ENCODE results near the gene TNS1. TPM values are rescaled to one million over a fixed set of nuclear protein-coding genes. Genes with fewer than 3 reads are reported as not detected.
A peak's percentile ranks its signal among the peaks of the same experiment; 100 is the strongest.

The TNS1 gene
- total and polyA plus RNA-seq, 4 donors, result 46.9 to 64.5 (median 58.1) TPM

DNA sequence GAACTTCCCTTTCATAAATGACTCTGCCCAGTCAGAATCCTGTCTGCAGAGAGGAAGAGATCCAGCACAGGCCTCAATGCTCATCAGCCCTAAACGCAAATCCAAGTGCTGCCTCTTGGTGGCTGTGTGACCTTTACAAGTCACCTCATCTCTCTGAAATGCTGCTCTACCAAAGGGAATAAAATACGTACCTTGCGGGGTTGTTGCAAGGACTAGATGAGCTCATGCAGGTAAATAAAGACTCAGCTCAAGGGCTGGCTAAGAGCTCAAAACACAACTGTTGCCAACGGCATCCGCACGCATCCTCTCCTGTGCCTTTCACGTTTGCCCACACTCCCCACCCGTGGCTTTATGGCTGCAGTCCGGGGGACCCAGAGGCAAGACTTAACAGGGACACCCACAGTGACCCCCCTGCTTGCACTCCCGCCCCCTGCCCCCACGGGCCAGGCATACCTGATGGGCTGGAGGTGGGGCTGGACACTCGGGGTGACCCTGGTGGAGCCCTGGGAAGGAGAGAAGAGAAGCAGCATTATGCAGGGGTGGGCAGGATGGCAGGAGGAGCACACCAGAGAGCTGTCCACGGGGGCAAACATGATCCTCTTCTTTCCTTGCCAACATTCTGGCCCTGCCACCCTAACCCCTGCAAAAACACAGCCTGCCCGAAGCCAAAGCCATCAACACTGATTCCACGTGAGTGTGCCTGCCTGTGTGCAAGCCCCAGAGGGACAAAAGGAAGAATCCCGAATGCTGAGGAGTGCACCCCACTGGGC is 102.6 kb downstream of the TNS1 start:
- no peaks in the 10 kb centered on the region for H3K9me3 ChIP-seq (ENCODE audit: control insufficient read depth, insufficient read depth, low read length)
- H3K4me1 ChIP-seq (ENCODE audit: control insufficient read depth, insufficient read depth, low read length), result peaks cover 70% of the 10 kb centered on the region
- H3K36me3 ChIP-seq (ENCODE audit: control insufficient read depth, insufficient read depth, low read length), result peaks cover 48% of the 10 kb centered on the region
- no peaks in the 10 kb centered on the region for H3K27me3 ChIP-seq (ENCODE audit: control insufficient read depth, insufficient read depth, low read length)
- no peak overlapping the region for H3K27ac ChIP-seq (ENCODE audit: low read depth, low read length)
- no peak overlapping the region for H3K4me3 ChIP-seq (ENCODE audit: low read depth, low read length)
- WGBS (ENCODE audit: insufficient coverage), result 75% methylated on average over 16 of the region's 16 CpGs
- peak in 1 of 6 donors; percentile 16 for DNase-seq (ENCODE audit: low read depth in 4 of 6, low spot score in 6 of 6)

DNA sequence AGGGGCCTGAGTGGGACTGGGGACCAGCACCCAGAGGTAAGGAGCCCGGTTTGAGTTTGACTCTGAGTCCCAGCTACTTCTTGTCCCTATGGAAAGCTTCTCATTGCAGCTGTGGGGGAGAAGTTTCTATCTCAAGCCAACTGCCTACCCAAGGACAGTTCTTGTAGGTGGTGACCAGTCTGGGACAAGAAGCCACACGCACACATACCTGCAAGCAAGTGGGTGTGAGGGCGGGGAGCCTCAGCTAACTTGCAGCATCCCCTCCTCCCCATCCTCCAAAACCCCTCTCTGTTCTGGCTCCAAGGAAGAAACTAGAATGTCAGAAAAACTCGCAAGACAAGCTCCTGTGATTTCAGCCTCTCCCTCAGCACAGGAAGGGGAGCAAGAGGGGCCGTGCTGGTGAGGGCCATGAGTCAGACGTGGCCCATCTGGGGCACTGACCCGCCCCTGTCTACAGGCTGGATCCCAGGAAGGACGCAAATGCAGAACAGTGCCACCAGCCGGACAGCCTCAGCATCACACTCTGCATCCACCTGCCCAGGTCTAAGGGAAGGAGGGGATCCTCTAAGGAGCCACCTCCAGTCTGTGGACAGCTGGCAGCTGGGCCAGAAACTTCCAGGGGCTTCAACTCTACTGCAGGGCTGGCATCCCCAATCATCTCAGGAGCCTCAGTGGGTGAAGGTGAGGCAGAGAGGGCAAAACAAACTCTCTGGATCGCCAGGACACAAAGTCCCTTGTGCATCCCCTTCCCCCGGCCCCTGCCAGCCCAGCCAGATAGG is 103.4 kb downstream of the TNS1 start:
- Histone ChIP-seq H3K27ac (ENCODE audit: low read depth, low read length) (no peak overlapping the region), H3K4me3 (ENCODE audit: low read depth, low read length) (no peak overlapping the region), H3K27me3 (ENCODE audit: control insufficient read depth, insufficient read depth, low read length) (no peaks in the 10 kb centered on the region), H3K9me3 (ENCODE audit: control insufficient read depth, insufficient read depth, low read length) (no peaks in the 10 kb centered on the region), H3K36me3 (ENCODE audit: control insufficient read depth, insufficient read depth, low read length) (peaks cover 55% of the 10 kb centered on the region), H3K4me1 (ENCODE audit: control insufficient read depth, insufficient read depth, low read length) (peaks cover 62% of the 10 kb centered on the region)
- DNase-seq (ENCODE audit: low read depth in 4 of 6, low spot score in 6 of 6), result peak in 1 of 6 donors; percentile 35
- WGBS (ENCODE audit: insufficient coverage), result 71% methylated on average over 8 of the region's 11 CpGs

DNA sequence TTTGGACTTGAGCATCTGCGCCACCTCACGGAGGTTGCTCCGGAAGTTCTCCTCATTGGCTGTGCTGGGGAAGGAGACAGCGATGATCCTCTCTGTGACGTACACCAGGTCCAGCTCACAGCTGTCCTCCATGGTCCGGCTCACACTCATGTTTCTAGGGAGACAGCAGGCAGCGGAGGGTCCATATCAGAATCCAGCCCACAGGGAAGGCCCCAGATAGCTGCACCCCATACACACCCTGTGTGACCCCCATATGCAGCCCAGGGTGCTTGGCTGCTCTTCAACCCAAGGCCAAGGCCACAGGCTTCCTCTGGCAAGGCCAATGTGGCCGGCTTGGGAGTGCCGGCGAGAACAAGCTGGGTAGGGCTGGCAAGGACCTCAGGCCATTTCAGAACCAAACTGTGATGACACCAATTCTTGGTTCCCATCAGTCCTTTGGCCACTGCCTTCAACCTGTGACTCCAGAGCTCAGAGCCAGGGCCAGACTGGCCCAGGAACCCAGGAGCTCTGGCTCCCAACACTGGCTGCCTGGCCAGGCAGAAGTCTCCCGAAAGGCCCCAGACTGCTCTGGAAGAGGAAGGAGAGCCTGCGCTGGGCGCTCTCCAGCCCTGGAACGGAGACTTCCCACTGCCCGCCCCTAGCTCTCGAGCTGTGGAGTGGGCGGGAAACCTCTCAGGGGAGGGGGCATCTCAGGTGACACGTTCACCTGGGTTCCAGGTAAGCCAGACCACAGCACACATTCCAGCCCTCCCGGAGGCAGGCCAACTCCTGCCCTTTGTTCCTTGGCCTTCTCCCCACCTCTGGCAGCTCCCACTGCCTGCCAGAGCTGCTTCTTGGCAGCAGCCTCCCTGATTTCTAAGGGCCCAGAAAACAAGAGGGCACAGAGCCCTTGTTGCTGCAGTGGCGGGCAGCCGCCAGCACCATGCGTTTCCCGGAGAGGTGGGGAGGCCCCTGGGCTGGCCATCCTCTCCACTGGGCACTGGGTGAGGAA is 104.7 kb downstream of the TNS1 start:
- WGBS (ENCODE audit: insufficient coverage), result 68% methylated on average over 23 of the region's 23 CpGs
- DNase-seq (ENCODE audit: low read depth in 4 of 6, low spot score in 6 of 6), result peak in 2 of 6 donors; percentile 38 to 77
- Histone ChIP-seq H3K9me3 (ENCODE audit: control insufficient read depth, insufficient read depth, low read length) (no peaks in the 10 kb centered on the region), H3K4me3 (ENCODE audit: low read depth, low read length) (no peak overlapping the region), H3K27me3 (ENCODE audit: control insufficient read depth, insufficient read depth, low read length) (no peaks in the 10 kb centered on the region), H3K4me1 (ENCODE audit: control insufficient read depth, insufficient read depth, low read length) (peaks cover 52% of the 10 kb centered on the region), H3K36me3 (ENCODE audit: control insufficient read depth, insufficient read depth, low read length) (peaks cover 67% of the 10 kb centered on the region), H3K27ac (ENCODE audit: low read depth, low read length) (peak overlapping the region; percentile 50)

DNA sequence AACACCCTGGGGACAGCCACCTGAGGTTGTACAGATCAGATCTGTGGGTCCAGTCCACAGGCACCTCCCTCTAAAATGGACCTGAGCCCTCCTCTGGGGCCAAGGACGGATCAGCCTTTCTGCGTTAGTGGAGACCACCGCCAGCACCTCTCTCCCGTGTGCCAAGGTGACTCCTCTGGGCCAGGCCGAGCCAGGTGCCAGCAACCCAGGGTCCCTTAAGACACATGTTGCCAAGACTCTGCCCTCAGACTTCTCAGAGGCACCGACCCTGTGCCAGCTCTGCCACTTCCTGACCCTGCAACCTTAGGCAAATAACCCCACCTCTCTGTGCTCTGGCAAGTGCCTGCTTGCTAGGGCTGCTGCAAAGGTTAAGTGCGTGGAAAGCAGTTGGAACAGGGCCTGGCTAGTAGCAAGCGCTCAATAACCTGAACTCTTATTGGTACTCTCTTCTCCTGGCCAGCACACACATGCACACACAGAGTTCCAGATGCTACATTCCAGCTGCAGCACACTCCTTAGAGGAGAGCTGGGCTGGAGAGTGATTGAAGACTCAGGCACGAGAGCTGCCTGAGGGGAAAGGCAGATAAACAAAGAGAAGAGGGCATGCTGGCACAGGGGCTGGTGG is 105.6 kb downstream of the TNS1 start:
- Histone ChIP-seq H3K4me1 (ENCODE audit: control insufficient read depth, insufficient read depth, low read length) (peaks cover 44% of the 10 kb centered on the region), H3K36me3 (ENCODE audit: control insufficient read depth, insufficient read depth, low read length) (peaks cover 71% of the 10 kb centered on the region), H3K27ac (ENCODE audit: low read depth, low read length) (no peak overlapping the region), H3K9me3 (ENCODE audit: control insufficient read depth, insufficient read depth, low read length) (no peaks in the 10 kb centered on the region), H3K27me3 (ENCODE audit: control insufficient read depth, insufficient read depth, low read length) (no peaks in the 10 kb centered on the region), H3K4me3 (ENCODE audit: low read depth, low read length) (no peak overlapping the region)
- WGBS (ENCODE audit: insufficient coverage), result 85% methylated on average over 9 of the region's 9 CpGs
- DNase-seq (ENCODE audit: low read depth in 4 of 6, low spot score in 6 of 6), result no peak

DNA sequence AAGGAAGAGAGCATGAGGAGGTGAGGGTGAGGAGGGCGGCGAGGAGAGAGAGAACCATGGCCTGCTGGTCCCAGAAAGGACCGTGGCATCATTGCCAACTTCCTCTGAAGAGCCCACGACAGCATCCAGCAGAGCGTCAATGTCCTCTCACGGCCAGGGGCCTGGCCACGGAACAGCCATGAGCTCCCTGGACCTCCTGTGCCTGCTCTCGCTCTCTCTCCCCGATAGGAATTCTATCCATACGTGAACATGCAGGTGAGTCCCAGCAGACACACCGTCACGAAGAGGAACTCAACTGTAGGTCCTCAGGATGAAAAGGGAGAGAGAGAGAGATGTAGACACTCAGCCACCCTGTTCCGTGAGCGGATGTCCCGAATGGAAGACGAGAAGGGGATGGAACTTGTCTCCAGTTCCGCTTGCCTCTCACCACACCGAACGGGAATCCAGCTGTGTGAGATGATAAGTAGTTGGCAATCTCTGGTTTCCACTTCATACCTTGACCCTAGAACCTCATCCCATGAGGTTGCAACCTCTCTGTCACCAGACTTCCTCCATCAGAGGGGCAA is 107.6 kb downstream of the TNS1 start:
- WGBS (ENCODE audit: insufficient coverage), result 88% methylated on average over 9 of the region's 19 CpGs
- no peaks in the 10 kb centered on the region for H3K9me3 ChIP-seq (ENCODE audit: control insufficient read depth, insufficient read depth, low read length)
- H3K27ac ChIP-seq (ENCODE audit: low read depth, low read length), result no peak overlapping the region
- peaks cover 32% of the 10 kb centered on the region for H3K4me1 ChIP-seq (ENCODE audit: control insufficient read depth, insufficient read depth, low read length)
- H3K36me3 ChIP-seq (ENCODE audit: control insufficient read depth, insufficient read depth, low read length), result peaks cover 82% of the 10 kb centered on the region
- H3K4me3 ChIP-seq (ENCODE audit: low read depth, low read length), result no peak overlapping the region
- H3K27me3 ChIP-seq (ENCODE audit: control insufficient read depth, insufficient read depth, low read length), result no peaks in the 10 kb centered on the region
- no peak for DNase-seq (ENCODE audit: low read depth in 4 of 6, low spot score in 6 of 6)

- no peak overlapping the region for H3K27ac ChIP-seq (ENCODE audit: low read depth, low read length)
- peaks cover 84% of the 10 kb centered on the region for H3K36me3 ChIP-seq (ENCODE audit: control insufficient read depth, insufficient read depth, low read length)
- H3K4me1 ChIP-seq (ENCODE audit: control insufficient read depth, insufficient read depth, low read length), result peaks cover 15% of the 10 kb centered on the region
- WGBS (ENCODE audit: insufficient coverage), result 93% methylated on average over 7 of the region's 8 CpGs
- no peak overlapping the region for H3K4me3 ChIP-seq (ENCODE audit: low read depth, low read length)
- H3K9me3 ChIP-seq (ENCODE audit: control insufficient read depth, insufficient read depth, low read length), result no peaks in the 10 kb centered on the region
- DNase-seq (ENCODE audit: low read depth in 4 of 6, low spot score in 6 of 6), result no peak
- no peaks in the 10 kb centered on the region for H3K27me3 ChIP-seq (ENCODE audit: control insufficient read depth, insufficient read depth, low read length)
These were observed 109.4 kb downstream of the TNS1 start for GRCh38 chr2:217893440-217893839.

GRCh38 chr2:217892560-217892959 is 110.2 kb downstream of the TNS1 start:
- DNase-seq (ENCODE audit: low read depth in 4 of 6, low spot score in 6 of 6), result no peak
- Histone ChIP-seq H3K36me3 (ENCODE audit: control insufficient read depth, insufficient read depth, low read length) (peaks cover 82% of the 10 kb centered on the region), H3K4me1 (ENCODE audit: control insufficient read depth, insufficient read depth, low read length) (peaks cover 7% of the 10 kb centered on the region), H3K9me3 (ENCODE audit: control insufficient read depth, insufficient read depth, low read length) (no peaks in the 10 kb centered on the region), H3K27ac (ENCODE audit: low read depth, low read length) (no peak overlapping the region), H3K27me3 (ENCODE audit: control insufficient read depth, insufficient read depth, low read length) (no peaks in the 10 kb centered on the region), H3K4me3 (ENCODE audit: low read depth, low read length) (no peak overlapping the region)
- WGBS (ENCODE audit: insufficient coverage), result 80% methylated on average over 2 of the region's 8 CpGs

DNA sequence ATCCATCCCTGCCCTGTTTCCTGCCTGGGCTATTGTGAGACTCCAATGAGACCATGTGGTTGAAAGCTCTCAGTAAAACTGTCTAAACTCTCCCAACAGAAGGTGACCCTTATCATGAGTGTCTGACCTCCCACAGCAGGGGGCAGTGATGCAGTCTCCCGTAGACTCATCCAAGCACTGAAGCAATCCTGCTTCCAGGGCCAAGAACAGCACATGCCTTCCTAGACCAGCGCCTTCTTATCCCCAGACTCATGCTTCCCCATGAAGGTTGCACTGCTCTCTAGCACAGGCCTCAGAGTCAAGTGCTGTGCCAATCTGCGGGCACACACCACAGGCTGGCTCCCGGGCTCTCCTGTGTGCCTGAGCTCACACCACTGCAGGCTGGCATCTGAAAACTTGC is 112.3 kb downstream of the TNS1 start:
- peaks cover 81% of the 10 kb centered on the region for H3K36me3 ChIP-seq (ENCODE audit: control insufficient read depth, insufficient read depth, low read length)
- H3K4me3 ChIP-seq (ENCODE audit: low read depth, low read length), result no peak overlapping the region
- H3K4me1 ChIP-seq (ENCODE audit: control insufficient read depth, insufficient read depth, low read length), result no peaks in the 10 kb centered on the region
- H3K27ac ChIP-seq (ENCODE audit: low read depth, low read length), result no peak overlapping the region
- H3K27me3 ChIP-seq (ENCODE audit: control insufficient read depth, insufficient read depth, low read length), result no peaks in the 10 kb centered on the region
- DNase-seq (ENCODE audit: low read depth in 4 of 6, low spot score in 6 of 6), result peak in 1 of 6 donors; percentile 73
- WGBS (ENCODE audit: insufficient coverage), result 74% methylated on average over 4 of the region's 4 CpGs
- H3K9me3 ChIP-seq (ENCODE audit: control insufficient read depth, insufficient read depth, low read length), result no peaks in the 10 kb centered on the region

Data from spinal cord (tissue), 10 donors.